HG03135 (cell line): ENCODE data around the gene LCE7A.

Experiments
- ATAC-seq: cut with Tn5 transposase; IDR thresholded peaks from one replicate; pipeline ENCODE4 v1.9.1; 2021; ENCODE audit warnings: mild to moderate bottlenecking, moderate library complexity; ENCODE audit not compliant: unreplicated experiment

LCE7A gene

DNA sequence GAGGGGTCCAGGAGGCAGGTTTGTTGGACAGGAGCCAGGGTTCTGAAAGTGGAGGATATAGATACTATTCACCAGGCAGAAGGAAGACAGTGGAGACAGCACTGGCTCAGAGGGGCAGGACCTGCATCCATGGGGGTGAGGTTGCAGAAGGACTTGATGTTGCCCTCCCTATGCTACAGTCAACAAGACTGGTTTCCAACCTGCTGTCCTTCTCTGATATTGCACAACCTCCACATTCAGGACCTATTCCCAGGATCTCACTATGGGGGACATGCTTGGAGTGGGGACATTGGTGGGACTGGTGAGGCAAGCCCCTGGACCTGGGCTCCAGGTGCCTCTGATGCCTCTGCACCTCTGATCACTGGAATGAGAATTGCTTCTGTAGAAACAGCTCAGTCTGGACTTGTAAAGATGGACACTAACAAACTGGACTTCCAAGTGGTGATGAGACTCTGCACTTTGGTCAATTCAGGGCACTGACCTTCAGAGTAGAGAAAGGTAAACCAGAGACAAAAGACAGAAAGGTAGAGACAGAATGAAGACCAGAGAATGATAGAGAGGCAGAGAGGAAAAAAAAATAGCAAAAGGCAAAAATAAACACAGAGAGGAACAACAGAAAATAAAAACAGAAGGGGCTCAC lies 19.9 kb downstream of the LCE7A start:
- ATAC-seq: no peak

DNA sequence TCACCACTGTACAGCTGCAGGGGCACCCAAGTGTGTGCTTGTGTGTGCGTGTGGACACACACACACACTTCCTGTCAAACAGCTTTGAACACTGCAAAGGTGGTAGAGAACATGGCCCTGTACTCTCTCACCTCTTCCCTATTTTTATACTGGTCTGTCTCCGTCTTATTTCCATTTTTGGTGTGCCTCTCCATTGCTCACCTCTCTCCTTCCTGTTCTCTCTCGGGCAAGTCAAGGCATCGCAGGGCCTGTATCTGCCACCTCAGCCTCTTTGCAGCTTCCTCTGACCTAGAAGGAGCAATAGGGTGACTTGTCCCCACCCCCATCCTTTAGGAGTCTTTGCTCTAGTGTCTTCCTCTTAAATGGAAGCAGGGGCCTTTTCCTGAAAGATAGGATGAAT lies 20.5 kb downstream of the LCE7A start:
- no peak for ATAC-seq

DNA sequence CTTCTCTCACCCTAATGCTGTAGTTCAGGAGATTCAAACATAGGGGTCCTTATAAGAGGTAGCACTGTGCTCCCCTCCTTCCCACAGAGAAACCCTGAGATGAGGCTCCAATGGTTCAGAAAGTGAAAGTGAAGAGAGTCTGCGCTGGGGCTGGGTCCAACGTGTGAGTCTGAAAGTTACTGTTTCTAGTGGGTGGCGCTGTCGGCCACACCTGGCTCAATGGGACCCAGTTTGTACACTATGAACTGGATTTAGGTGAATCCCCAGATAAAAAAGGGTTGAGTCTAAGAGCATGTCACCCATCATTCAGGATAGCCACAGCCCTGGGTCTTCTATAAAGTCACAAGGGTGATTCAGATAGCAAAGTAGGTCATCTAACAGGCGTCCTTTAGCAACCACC lies 21.1 kb downstream of the LCE7A start:
- no peak for ATAC-seq

DNA sequence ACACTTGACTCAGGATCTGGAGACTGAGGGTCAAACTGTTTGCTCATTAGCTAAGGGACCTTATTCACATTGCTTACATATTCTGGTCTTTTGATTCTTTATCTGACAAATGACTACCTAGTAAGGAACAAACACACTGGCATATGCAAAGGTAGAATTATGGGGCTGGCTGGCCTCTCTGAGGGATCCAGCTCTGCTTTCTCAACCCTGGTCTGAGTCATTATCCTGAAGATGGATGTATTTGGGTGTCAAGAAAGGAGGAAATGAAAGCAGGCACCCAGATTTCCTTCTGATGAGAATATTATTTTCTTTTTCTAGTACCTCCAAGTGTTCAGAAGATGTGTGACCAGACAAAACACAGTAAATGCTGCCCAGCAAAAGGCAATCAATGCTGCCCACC lies 24.3 kb downstream of the LCE7A start:
- ATAC-seq: no peak

DNA sequence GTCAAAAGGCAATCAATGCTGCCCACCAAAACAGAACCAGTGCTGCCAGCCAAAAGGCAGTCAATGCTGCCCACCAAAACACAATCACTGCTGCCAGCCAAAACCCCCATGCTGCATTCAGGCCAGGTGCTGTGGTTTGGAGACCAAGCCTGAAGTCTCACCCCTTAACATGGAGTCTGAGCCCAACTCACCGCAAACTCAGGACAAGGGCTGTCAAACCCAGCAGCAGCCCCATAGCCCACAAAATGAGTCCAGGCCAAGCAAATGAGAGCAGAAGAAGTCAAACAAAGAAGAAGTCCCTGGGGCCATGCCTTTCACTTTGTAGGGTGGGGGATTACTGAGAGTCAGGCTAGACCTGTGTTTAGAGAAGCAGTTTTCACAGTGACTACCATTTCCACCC lies 24.7 kb downstream of the LCE7A start:
- ATAC-seq: no peak

DNA sequence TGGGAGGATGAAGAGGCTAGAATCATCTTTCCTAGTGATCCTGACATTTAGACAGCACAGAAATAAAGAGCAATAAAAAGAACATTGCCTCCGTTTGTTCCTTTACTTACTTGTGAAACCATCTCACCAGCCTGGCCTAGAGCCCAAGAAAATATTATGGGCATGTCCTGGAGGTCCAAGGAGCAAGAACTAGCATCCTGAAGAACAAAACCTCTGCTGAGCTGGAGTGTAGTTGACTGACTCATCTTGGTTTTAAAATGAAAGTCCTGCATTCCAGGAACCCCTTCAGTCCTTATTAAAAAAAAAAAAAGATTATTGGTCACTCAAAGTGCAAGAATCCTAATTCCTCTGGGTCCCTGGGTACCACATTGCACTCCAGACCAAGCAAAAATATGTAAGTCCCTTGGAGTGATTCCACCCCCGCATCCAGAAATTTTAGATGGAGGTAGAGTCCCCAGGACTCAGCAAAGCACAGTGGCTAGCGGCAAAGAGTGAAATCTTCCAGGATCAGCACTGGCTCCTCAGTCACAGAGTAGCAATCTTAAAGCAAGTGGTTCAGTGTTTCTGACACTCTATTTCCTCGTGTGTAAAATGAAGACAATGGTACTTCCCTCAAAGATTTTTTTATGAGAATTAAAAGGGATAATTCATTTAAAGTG lies 25.3 kb downstream of the LCE7A start:
- no peak for ATAC-seq

DNA sequence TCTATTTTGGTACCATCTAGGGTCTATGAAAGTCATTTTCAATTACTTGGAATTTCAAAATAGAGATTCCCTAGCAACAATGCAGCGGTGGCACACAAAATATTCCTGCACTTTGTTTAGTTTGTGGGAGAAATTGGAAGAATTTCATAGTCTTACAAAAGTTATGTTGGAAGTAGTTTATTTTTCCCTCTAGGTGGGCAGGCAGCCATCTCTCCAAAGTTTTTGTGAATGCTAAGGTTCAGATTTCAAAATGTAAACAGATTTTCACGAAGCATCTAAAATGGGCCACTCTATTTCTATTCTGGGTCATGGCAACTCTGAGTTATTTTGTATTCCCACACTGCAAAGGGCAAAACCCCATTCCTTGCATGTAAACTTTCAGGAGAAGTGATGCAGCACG lies 26.3 kb downstream of the LCE7A start:
- ATAC-seq: no peak

DNA sequence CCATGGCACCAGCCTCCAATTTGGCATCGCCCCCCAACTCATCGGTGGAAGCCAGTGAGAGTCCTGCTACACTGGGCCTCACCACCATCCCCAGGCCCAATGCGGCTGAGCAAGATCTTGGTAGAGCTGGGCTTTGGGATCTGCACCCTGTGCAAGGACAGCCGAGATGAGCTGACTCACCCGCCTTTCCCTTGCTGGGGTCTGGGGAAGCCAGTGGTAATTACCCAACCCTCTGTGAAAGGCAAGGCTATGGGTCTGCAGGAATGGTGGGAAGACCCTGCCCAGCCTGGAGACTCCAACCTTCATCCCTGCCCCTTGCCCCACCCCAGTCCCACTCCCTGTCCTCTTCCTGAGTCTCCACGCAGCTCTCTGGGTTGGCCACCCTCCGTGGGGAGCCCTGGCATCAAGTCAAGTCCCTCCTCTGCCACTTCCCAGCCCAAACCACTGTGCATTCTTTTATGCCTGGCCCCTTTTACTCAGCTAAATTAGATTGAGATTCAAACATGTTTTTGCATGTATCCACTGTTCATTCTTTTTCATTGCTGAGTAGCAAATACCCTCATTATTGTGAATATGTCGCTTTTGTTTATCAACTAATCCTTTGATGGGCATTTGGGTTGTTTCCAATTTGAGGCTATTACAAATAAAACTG lies 27.1 kb downstream of the LCE7A start:
- no peak for ATAC-seq

DNA sequence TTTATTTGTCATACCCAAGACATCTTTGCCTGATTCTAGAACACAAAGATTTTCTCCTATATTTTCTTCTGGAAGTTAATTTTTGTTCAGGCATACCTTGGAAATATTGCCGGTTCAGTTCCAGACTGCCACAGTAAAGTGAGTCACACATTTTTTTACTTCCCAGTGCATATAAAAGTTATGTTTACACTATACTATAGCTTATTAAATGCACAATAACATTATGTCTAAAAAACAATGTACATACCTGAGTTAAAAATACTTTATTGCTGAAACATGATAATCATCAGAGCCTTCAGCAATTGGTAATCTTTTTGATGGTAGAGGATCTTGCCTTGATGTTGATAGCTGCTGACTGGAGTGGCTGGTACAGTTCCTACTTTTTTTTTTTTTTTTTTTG lies 28.3 kb downstream of the LCE7A start:
- no peak for ATAC-seq

DNA sequence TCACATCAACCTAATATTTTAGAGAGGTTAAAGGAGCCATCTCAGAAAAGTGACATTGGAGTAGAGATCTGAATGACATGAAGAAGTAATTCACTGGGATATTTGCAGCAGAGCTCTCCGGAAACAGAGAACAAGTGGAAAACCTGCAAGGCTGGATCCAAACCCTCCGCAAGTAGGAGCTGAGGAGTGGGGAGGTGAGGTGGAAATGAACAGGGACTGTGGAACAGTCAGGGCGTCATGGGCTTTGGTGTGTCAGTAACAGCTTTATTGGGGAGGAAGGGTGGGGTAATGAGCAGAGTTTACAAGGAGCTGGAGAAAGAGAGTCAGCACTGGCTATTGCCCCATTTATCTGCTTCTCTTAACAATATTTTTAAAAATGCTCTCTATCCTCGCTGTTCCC lies 39.2 kb downstream of the LCE7A start:
- ATAC-seq: no peak

DNA sequence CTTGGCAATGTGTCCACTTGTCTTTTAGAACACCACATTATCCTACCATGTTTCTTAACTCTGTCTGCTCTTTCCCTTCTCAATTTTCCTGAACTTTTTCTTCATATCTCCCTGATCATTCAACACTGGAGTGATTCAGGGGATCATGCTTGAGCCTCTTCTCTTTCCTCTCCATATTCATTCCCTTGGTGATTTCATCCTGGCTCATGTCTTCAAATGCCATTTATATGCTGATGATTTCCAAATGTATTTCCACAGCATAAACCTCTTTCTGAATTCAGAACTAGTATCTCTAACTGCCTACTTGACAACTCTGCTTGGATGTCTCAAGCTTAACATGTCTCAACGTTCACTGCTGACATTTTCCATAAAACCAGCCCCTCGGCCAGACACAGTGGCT lies 40.1 kb downstream of the LCE7A start:
- no peak for ATAC-seq

DNA sequence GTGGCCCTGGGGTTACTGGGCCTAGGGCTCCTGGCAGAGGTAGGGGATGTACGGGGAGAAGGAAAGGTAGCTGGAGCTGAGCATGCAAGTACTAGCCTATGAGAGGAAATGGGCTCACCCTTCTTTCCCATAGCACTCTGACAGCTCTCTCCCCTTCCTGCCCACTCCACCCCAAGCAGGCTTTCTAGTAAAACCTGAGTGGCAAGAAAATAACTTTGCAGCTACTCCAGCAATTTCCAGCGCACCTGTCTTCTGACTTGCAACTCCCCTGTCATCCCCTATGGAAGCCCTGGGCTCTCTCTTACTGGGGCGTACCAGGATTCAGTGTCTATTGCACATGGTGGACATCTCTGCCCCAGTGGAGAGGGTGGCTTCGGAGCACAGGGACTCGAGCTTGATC lies 41.8 kb downstream of the LCE7A start:
- ATAC-seq: no peak

DNA sequence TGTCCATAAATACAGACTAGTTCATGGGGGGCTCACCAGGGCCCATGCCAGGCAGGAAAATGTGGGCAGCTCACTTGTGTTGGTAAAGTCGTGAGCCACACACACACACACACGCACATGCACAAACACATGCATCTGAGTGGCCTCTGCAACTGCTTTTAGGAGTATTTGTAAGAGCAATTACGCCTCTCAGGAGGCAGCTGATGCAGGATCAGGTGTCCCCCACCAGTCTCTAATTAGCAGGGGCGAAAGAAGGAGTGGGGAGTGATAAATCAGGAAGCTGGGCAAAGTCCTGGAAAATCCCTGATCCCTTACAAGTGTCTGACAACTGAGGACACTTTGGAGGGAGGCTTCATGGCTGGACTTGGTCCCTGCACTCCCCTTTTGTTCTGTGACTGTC lies 42.8 kb downstream of the LCE7A start:
- ATAC-seq: no peak

DNA sequence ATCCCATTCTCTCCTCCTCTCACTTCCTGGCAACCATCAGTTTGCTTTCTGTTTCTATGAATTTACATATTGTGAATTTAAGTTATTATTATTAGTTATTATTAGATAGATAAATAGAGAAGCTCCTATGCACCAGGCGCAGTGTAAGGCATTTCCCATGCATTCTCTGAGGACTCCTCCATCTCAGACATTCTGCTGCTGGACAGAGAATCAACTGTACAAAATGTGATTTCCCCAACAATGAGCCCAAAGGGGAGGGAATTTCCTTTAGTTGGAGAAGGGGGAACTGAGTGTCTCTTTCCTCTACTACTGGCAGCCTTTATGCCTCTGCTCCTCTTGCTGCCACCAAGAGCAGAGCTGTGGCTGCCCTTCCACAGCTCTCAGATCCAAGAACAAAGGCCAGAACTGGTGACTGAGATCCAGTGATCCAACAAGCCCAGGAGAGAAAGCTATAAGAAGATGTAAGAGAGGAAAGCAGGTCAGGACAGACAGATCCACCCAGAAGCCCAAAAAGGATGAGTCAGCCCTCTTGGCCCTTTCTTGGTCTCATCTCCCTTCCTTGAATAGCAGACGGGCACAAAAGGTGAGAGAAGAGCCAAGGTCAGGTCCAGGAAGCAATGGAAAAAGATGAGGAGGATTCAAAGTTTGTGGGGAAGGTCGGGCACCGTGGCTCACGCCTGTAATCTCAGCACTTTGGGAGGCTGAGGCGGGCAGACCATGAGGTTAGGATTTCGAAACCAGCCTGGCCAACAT lies 45.1 kb downstream of the LCE7A start:
- no peak for ATAC-seq

DNA sequence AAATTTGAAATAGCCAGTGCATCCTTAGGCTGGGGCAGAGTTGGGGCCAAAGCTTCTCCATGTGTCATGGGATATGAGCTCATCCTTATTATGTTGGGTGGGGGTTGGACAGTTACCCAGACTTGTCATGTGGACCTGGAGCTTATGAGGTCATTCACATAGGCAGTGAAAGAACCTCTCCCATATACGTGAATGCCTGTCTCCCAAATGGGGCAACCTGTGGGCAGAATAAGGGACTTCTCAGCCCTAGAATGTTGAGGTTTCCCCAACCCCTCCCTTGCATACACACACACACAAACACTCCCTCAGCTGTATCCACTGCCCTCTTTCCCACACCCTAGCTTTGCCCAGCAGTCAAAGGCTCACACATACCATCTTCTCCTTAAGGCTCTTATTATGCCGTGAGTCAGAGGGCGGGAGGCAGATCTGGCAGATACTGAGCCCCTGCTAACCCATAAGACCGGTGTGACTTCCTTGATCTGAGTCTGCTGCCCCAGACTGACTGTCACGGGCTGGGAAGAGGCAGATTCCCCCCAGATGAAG lies 46.3 kb downstream of the LCE7A start:
- ATAC-seq: no peak

DNA sequence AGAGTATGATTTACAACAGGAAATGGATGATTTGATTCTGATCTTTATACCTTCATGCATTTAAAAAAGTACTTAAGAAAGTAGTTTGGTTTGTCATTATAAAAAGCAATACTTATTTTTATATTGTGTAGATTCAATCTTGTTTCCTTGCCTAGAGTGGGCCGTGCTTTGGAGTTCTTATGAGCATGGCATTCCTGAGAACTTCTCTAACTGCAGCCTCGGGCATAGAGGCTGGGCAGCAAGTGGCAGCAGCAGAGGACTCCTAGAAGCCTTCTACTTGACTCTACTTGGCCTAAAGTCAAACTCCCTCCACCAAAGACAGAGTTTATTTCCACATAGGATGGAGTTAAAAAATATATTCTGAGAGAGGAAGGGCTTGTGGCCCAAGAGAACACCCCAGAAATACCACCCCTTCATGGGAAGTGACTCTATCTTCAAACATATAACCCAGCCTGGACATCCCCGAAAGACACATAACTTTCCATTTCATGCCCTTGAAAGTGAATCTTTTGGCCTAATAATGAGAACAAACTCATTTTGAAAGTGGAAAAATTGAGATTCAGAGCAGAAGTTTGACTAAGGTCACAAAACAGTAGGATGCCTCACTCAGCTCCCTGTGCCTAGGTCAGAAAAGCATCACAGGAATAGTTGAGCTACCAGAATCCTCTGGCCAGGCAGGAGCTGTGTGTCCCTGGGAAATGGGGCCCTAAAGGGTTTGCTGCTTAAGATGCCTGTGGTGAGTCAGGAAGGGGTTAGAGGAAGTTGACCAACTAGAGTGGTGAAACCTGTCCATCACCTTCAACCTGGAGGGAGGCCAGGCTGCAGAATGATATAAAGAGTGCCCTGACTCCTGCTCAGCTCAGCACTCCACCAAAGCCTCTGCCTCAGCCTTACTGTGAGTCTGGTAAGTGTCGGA lies 48.1 kb downstream of the LCE7A start, which contains the start of gene IVL:
TSS of gene IVL (plus strand) at position 861 of the 916 bp plus-strand sequence. CDS start 1,252 bp downstream, outside the sequence.
- ATAC-seq: no peak

DNA sequence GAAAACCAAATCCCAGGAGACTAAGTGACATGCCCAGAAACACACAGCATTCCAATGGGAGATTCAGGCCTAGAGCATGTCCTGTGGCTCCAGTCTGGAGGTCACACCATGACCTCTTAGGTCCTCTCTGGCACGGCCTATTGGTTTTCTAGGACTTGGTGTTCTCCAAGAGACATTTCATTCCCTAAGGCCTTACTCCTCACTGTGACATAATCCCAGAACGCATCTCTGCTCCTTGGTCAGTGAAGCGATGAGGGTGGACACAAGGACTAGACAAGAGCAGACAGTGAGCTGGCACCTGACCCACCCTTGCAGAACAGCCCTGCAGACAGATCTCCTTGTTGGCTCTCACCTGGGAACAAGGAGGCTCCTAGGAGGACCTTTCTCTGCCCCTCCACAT lies 49.4 kb downstream of the LCE7A start:
- ATAC-seq: no peak
